Gastrocnemius medialis (tissue), 4 donors: Measurements from ENCODE around the gene MFRP.

Experiments
- CTCF ChIP-seq, 5 experiments: fragments of 450-650 bp in 3 of 5; fragments of 200-600 bp in 2 of 5; sonication (generic) in 2 of 5; IDR thresholded peaks in 4 of 5; conservative IDR thresholded peaks in 1 of 5; 1 replicate in 4 of 5; 2 replicates in 1 of 5; pipeline ENCODE4 v1.5.1; 2016 to 2019; ENCODE audit warnings: antibody characterized with exemption in 5 of 5, mild to moderate bottlenecking in 3 of 5, moderate library complexity in 3 of 5
- POLR2A ChIP-seq, 2 donors: fragments of 450-650 bp; IDR thresholded peaks; one replicate each; pipeline ENCODE4 v1.6.1; 2017; ENCODE audit warnings: antibody characterized with exemption in 2 of 2, mild to moderate bottlenecking in 2 of 2, moderate library complexity in 2 of 2

GRCh38 chr11:119315131-119316015 is 31.1 kb downstream of the MFRP start:
- TF ChIP-seq POLR2A (IDR thresholded peaks at IDR 0.05), result no peak
- TF ChIP-seq CTCF (IDR thresholded peaks at IDR 0.05 in 4 of 5, conservative IDR thresholded peaks at IDR 0.05 in 1 of 5), result peak in 2 of 5 experiments; percentile 13 to 18
